T-cell (primary cell): Measurements from ENCODE around the gene STRBP. TPM values are rescaled to one million over a fixed set of nuclear protein-coding genes. Genes with fewer than 3 reads are reported as not detected.
"Not testable (repeated sequence)": the region's sequence is repeated elsewhere in the genome, so short reads cannot be mapped to it uniquely, and the experiment has no call there.

Experiments used
- ATAC-seq, 4 experiments: fragments of 200-7000 bp in 3 of 4; fragments of 150-1000 bp in 1 of 4; cut with Tn5 transposase; replicated peaks in 1 of 4; 1 replicate in 3 of 4; 2 replicates in 1 of 4; pipeline ENCODE4 v1.10.0; 2021; ENCODE audit warnings: moderate library complexity in 3 of 4, mild to moderate bottlenecking in 2 of 4, moderate number of reproducible peaks in 1 of 4
- CTCF ChIA-PET, 2 donors: fragments of 300-600 bp; sonication (Branson Sonifier 250); formaldehyde crosslinking; loops; one replicate each; lab custom pipeline; 2022; ENCODE audit warnings: antibody characterized with exemption in 2 of 2; lab: Charles Lee
- POLR2A ChIA-PET, 2 donors: fragments of 300-600 bp; sonication (Branson Sonifier 250); formaldehyde crosslinking; loops; one replicate each; lab custom pipeline; 2022; ENCODE audit warnings: antibody characterized with exemption in 2 of 2; lab: Charles Lee
- DNase-seq, 35 experiments: peaks; one replicate each; pipeline versions ENCODE4 v3.0.0 to v3.0.0-alpha.2; 2013 to 2023
- H3K27ac ChIP-seq: one replicate; pipeline ENCODE4 v1.5.1; 2013; ENCODE audit warnings: low read length
- H3K27me3 ChIP-seq, 2 experiments: replicated peaks in 1 of 2; 1 replicate in 1 of 2; 2 replicates in 1 of 2; pipeline versions ENCODE4 v1.6.1 to v1.7.0; 2013; ENCODE audit warnings: low read length in 1 of 2, mixed read lengths in 1 of 2; ENCODE audit not compliant: control insufficient read depth in 2 of 2, insufficient read depth in 2 of 2; ENCODE audit errors: extremely low read depth in 1 of 2
- H3K36me3 ChIP-seq, 2 donors: 1 replicate in 1 of 2; 2 replicates in 1 of 2; pipeline versions ENCODE4 v1.6.1 to v1.7.0; 2013; ENCODE audit warnings: low read length in 1 of 2; ENCODE audit not compliant: control insufficient read depth in 2 of 2, insufficient read depth in 1 of 2; ENCODE audit errors: extremely low read depth in 1 of 2
- H3K4me1 ChIP-seq, 2 experiments: 1 replicate in 1 of 2; 2 replicates in 1 of 2; pipeline versions ENCODE4 v1.6.1 to v1.7.0; 2013; ENCODE audit warnings: low read length in 2 of 2, mixed read lengths in 1 of 2; ENCODE audit not compliant: insufficient read depth in 2 of 2, control insufficient read depth in 1 of 2; ENCODE audit errors: extremely low read depth in 1 of 2
- H3K4me3 ChIP-seq, 2 donors: 1 replicate in 1 of 2; 2 replicates in 1 of 2; pipeline versions ENCODE4 v1.5.1 to v1.7.0; 2013; ENCODE audit warnings: mild to moderate bottlenecking in 2 of 2, low read length in 1 of 2, moderate library complexity in 1 of 2; ENCODE audit not compliant: control insufficient read depth in 1 of 2; ENCODE audit errors: extremely low read depth in 1 of 2
- H3K9me3 ChIP-seq: 2 replicates; pipeline ENCODE4 v1.7.0; 2013
- H3K27ac Mint-ChIP-seq, 2 donors: one replicate each; pipeline ENCODE4 v1.8.0; 2020 to 2021; ENCODE audit warnings: mild to moderate bottlenecking in 2 of 2, mixed read lengths in 2 of 2
- H3K27me3 Mint-ChIP-seq, 2 donors: one replicate each; pipeline ENCODE4 v1.8.0; 2021 to 2022; ENCODE audit warnings: mixed read lengths in 2 of 2
- H3K36me3 Mint-ChIP-seq: one replicate; pipeline ENCODE4 v1.8.0; 2021; ENCODE audit warnings: mixed read lengths
- H3K4me1 Mint-ChIP-seq, 3 donors: one replicate each; pipeline ENCODE4 v1.8.0; 2020 to 2022; ENCODE audit warnings: mixed read lengths in 3 of 3, mild to moderate bottlenecking in 1 of 3
- H3K4me3 Mint-ChIP-seq, 3 donors: one replicate each; pipeline ENCODE4 v1.8.0; 2020 to 2022; ENCODE audit warnings: mild to moderate bottlenecking in 3 of 3, mixed read lengths in 3 of 3, moderate library complexity in 3 of 3
- H3K9me3 Mint-ChIP-seq, 3 donors: one replicate each; pipeline ENCODE4 v1.8.0; 2020 to 2022; ENCODE audit warnings: mixed read lengths in 3 of 3
- WGBS: methylation state at CpG from one replicate; pipeline ENCODE4 v1.1.5; 2013; ENCODE audit warnings: missing lambda C conversion rate; ENCODE audit not compliant: insufficient coverage; 5-methylcytosine and 5-hydroxymethylcytosine counted together
- total RNA-seq, 35 experiments: library from RNA in 6 of 35; stranded (reverse) in 6 of 35; fragments of 120-200 nt in 1 of 35; gene quantifications; one replicate each; pipeline versions ENCODE4 v1.2.1 to v1.2.4 and lab custom pipeline; 2013 to 2026

STRBP gene
- total RNA-seq, 5 donors from 2014 or later (not counting 1 experiment from before 2014, with no cell fraction given), result 18.6 to 26.9 (median 20.0) TPM

GRCh38 chr9:123301936-123302335 lies 33.5 kb upstream of the STRBP start:
- H3K4me1 Mint-ChIP-seq, result peaks cover 34 to 59% (median 40%) of the 10 kb centered on the region in 3 donors
- not testable (repeated sequence) for H3K27ac ChIP-seq

GRCh38 chr9:123300554-123300953 lies 32.2 kb upstream of the STRBP start:
- no peaks in the 10 kb centered on the region for H3K36me3 ChIP-seq
- no peak overlapping the region for H3K27ac ChIP-seq
- DNase-seq, result no peak
- no peak overlapping the region for H3K4me3 Mint-ChIP-seq
- no peaks in the 10 kb centered on the region for H3K27me3 Mint-ChIP-seq
- H3K27ac Mint-ChIP-seq, result no peak overlapping the region
- no peaks in the 10 kb centered on the region for H3K36me3 Mint-ChIP-seq
- H3K4me1 Mint-ChIP-seq, result peaks cover 34 to 54% (median 36%) of the 10 kb centered on the region in 3 donors
- no peaks in the 10 kb centered on the region for H3K9me3 ChIP-seq
- H3K27me3 ChIP-seq, result peaks cover 0 to 8% of the 10 kb centered on the region in 2 experiments
- H3K9me3 Mint-ChIP-seq, result no peaks in the 10 kb centered on the region
- no peak overlapping the region for H3K4me3 ChIP-seq
- H3K4me1 ChIP-seq, result peaks cover 30 to 39% of the 10 kb centered on the region in 2 experiments
- ChIA-PET POLR2A (no interaction called here), CTCF (no interaction called here)
- no CpG with 5 or more reads among the region's 3 CpGs for whole genome bisulfite sequencing
- ATAC-seq, result no peak

More at GRCh38 chr9:123301936-123302335, 33.5 kb upstream of the STRBP start:
- Mint-ChIP-seq H3K27ac (peak overlapping the region; percentile 77 to 84), H3K4me3 (peak overlapping the region in 1 of 3 donors; percentile 71)
- H3K27me3 Mint-ChIP-seq, ATAC-seq, H3K9me3 Mint-ChIP-seq, H3K27me3 ChIP-seq, H3K36me3 ChIP-seq, POLR2A ChIA-PET, H3K36me3 Mint-ChIP-seq, H3K9me3 ChIP-seq, H3K4me3 ChIP-seq, DNase-seq, CTCF ChIA-PET: not testable (repeated sequence)
- no CpG with 5 or more reads among the region's 13 CpGs for WGBS
- H3K4me1 ChIP-seq, result peaks cover 30 to 43% of the 10 kb centered on the region in 2 experiments

- ATAC-seq (no peak), DNase-seq (no peak)
- no peaks in the 10 kb centered on the region for H3K9me3 ChIP-seq
- WGBS, result 89% methylated on average over 10 of the region's 10 CpGs
- Mint-ChIP-seq H3K27ac (no peak overlapping the region), H3K36me3 (no peaks in the 10 kb centered on the region), H3K4me3 (no peak overlapping the region), H3K4me1 (peaks cover 25 to 45% (median 27%) of the 10 kb centered on the region in 3 donors), H3K27me3 (no peaks in the 10 kb centered on the region), H3K9me3 (no peaks in the 10 kb centered on the region)
- no peak overlapping the region for H3K4me3 ChIP-seq
- peaks cover 23 to 30% of the 10 kb centered on the region in 2 experiments for H3K4me1 ChIP-seq
- no peaks in the 10 kb centered on the region for H3K36me3 ChIP-seq
- ChIA-PET POLR2A (no interaction called here), CTCF (no interaction called here)
- H3K27me3 ChIP-seq, result peaks cover 0 to 8% of the 10 kb centered on the region in 2 experiments
- H3K27ac ChIP-seq, result no peak overlapping the region
These were observed 31.3 kb upstream of the STRBP start for GRCh38 chr9:123299558-123300126.

- ATAC-seq (no peak), DNase-seq (no peak)
- Histone ChIP-seq H3K4me1 (peaks cover 2% of the 10 kb centered on the region in 2 experiments), H3K27me3 (peaks cover 0 to 5% of the 10 kb centered on the region in 2 experiments), H3K9me3 (no peaks in the 10 kb centered on the region), H3K27ac (no peak overlapping the region), H3K36me3 (no peaks in the 10 kb centered on the region), H3K4me3 (no peak overlapping the region)
- H3K36me3 Mint-ChIP-seq, result no peaks in the 10 kb centered on the region
- H3K27me3 Mint-ChIP-seq, result peaks cover 6 to 8% of the 10 kb centered on the region in 2 donors
- no peak overlapping the region for H3K27ac Mint-ChIP-seq
- H3K4me1 Mint-ChIP-seq, result peaks cover 0 to 11% (median 0%) of the 10 kb centered on the region in 3 donors
- ChIA-PET POLR2A (no interaction called here), CTCF (interaction anchor here in 1 of 2 donors (0.5 kb wide), 1 partner anchor 91 kb away, joined by 3 read pairs; no protein-coding TSS in a partner anchor)
- H3K9me3 Mint-ChIP-seq, result no peaks in the 10 kb centered on the region
- H3K4me3 Mint-ChIP-seq, result no peak overlapping the region
These were observed 27.8 kb upstream of the STRBP start for GRCh38 chr9:123296174-123296573.

- 91% methylated on average over 4 of the region's 4 CpGs for WGBS
- DNase-seq (no peak), ATAC-seq (no peak)
- Mint-ChIP-seq H3K4me1 (no peaks in the 10 kb centered on the region), H3K36me3 (no peaks in the 10 kb centered on the region), H3K9me3 (no peaks in the 10 kb centered on the region), H3K4me3 (no peak overlapping the region), H3K27ac (no peak overlapping the region), H3K27me3 (peaks cover 6 to 8% of the 10 kb centered on the region in 2 donors)
- H3K4me3 ChIP-seq, result no peak overlapping the region
- peaks cover 0 to 2% of the 10 kb centered on the region in 2 experiments for H3K4me1 ChIP-seq
- ChIA-PET POLR2A (interaction anchor here in 1 of 2 donors (0.6 kb wide), 1 partner anchor 96 kb away, joined by 10 read pairs; no protein-coding TSS in a partner anchor), CTCF (no interaction called here)
- H3K27me3 ChIP-seq, result no peaks in the 10 kb centered on the region
- no peaks in the 10 kb centered on the region for H3K36me3 ChIP-seq
- H3K9me3 ChIP-seq, result no peaks in the 10 kb centered on the region
- H3K27ac ChIP-seq, result no peak overlapping the region
These were observed 23.4 kb upstream of the STRBP start for GRCh38 chr9:123291736-123292135.

GRCh38 chr9:123290764-123291163 lies 22.4 kb upstream of the STRBP start:
- H3K9me3 ChIP-seq, result no peaks in the 10 kb centered on the region
- no peak overlapping the region for H3K4me3 ChIP-seq
- Mint-ChIP-seq H3K27me3 (peaks cover 6 to 8% of the 10 kb centered on the region in 2 donors), H3K9me3 (no peaks in the 10 kb centered on the region), H3K4me1 (no peaks in the 10 kb centered on the region), H3K27ac (no peak overlapping the region), H3K4me3 (no peak overlapping the region), H3K36me3 (no peaks in the 10 kb centered on the region)
- H3K4me1 ChIP-seq, result peaks cover 0 to 2% of the 10 kb centered on the region in 2 experiments
- no peak for ATAC-seq
- no peak overlapping the region for H3K27ac ChIP-seq
- H3K36me3 ChIP-seq, result no peaks in the 10 kb centered on the region
- 63% methylated on average over 2 of the region's 3 CpGs for WGBS
- H3K27me3 ChIP-seq, result no peaks in the 10 kb centered on the region
- no peak for DNase-seq
- ChIA-PET POLR2A (no interaction called here), CTCF (interaction anchor here in 1 of 2 donors (0.7 kb wide), 1 partner anchor 14 kb away, joined by 5 read pairs; no protein-coding TSS in a partner anchor)
